GM12878 (cell line): Measurements from ENCODE around the gene TNFRSF8. TPM values are rescaled to one million over a fixed set of nuclear protein-coding genes. Genes with fewer than 3 reads are reported as not detected.
A peak's percentile ranks its signal among the peaks of the same experiment; 100 is the strongest.

Experiments
- ATAC-seq: fragments of 200-7000 bp; cut with Tn5 transposase; 3 replicates; pipeline ENCODE4 v1.9.1; 2020; ENCODE audit warnings: mild to moderate bottlenecking, moderate library complexity
- BruUV-seq: library from RNA; stranded (reverse); fragments of 400-500 nt; replicated peaks from 2 replicates; lab custom pipeline; 2021; lab: Mats Ljungman, UMichigan
- CTCF ChIA-PET: fragments of 300-600 bp; sonication (Branson Sonifier 250); formaldehyde crosslinking; extraction: SDS; loops from one replicate; lab custom pipeline; 2021; ENCODE audit warnings: inconsistent platforms; lab: Yijun Ruan, JAX
- POLR2A ChIA-PET: fragments of 350-600 bp; formaldehyde crosslinking; extraction: SDS; loops from one replicate; lab custom pipeline; 2021; ENCODE audit warnings: inconsistent platforms; lab: Charles Lee
- RAD21 ChIA-PET: fragments of 300-600 bp; sonication (Branson Sonifier 250); formaldehyde crosslinking; loops from one replicate; lab custom pipeline; 2023; ENCODE audit warnings: antibody characterized with exemption; ENCODE audit not compliant: unreplicated experiment; lab: Charles Lee
- SMC1A ChIA-PET: fragments of 300-600 bp; sonication (Branson Sonifier 250); formaldehyde crosslinking; loops from one replicate; lab custom pipeline; 2023; ENCODE audit not compliant: unreplicated experiment, uncharacterized antibody; lab: Charles Lee
- DNase-seq: peaks from one replicate; pipeline ENCODE4 v3.0.0-alpha.2; 2011; ENCODE audit warnings: low read depth, low spot score
- FAIRE-seq: peaks from 3 replicates; lab custom pipeline; 2011; peaks lifted over from hg19 to GRCh38; lab: Jason Lieb, UNC
- H2AFZ ChIP-seq: 2 replicates; pipeline ENCODE4 v1.6.0; 2011; ENCODE audit warnings: low read depth, low read length, control low read depth; ENCODE audit not compliant: control insufficient read depth
- H3K27ac ChIP-seq: 2 replicates; pipeline ENCODE4 v1.5.1; 2011; ENCODE audit warnings: control low read depth; ENCODE audit not compliant: control insufficient read depth, insufficient read depth
- H3K27me3 ChIP-seq, 2 experiments: replicated peaks in 1 of 2; 2 replicates each; pipeline versions ENCODE4 v1.6.0 to v1.6.1; 2011; ENCODE audit warnings: low read length in 1 of 2; ENCODE audit not compliant: control insufficient read depth in 2 of 2, insufficient read depth in 2 of 2
- H3K36me3 ChIP-seq, 2 experiments: 2 replicates each; pipeline ENCODE4 v1.5.1; 2011; ENCODE audit warnings: low read length in 1 of 2; ENCODE audit not compliant: control insufficient read depth in 2 of 2, insufficient read depth in 2 of 2
- H3K4me1 ChIP-seq: 2 replicates; pipeline ENCODE4 v1.6.1; 2011; ENCODE audit warnings: mild to moderate bottlenecking, low read length, moderate library complexity, mixed read lengths; ENCODE audit not compliant: control insufficient read depth, insufficient read depth
- H3K4me2 ChIP-seq: 2 replicates; pipeline ENCODE4 v1.6.0; 2011; ENCODE audit warnings: control low read depth; ENCODE audit not compliant: control insufficient read depth, insufficient read depth
- H3K4me3 ChIP-seq: fragments of 200-600 bp; sonication (generic); 2 replicates; pipeline ENCODE4 v1.5.1; 2016
- H3K79me2 ChIP-seq: 2 replicates; pipeline ENCODE4 v1.6.0; 2011; ENCODE audit warnings: low read length; ENCODE audit not compliant: control insufficient read depth, insufficient read depth
- H3K9ac ChIP-seq: 2 replicates; pipeline ENCODE4 v1.8.0; 2011; ENCODE audit warnings: low read length, control low read depth, mixed read lengths; ENCODE audit not compliant: control insufficient read depth, insufficient read depth
- H3K9me3 ChIP-seq: replicated peaks from 3 replicates; pipeline ENCODE4 v1.5.1; 2011; ENCODE audit warnings: mild to moderate bottlenecking, low read length; ENCODE audit not compliant: control insufficient read depth, insufficient read depth
- H4K20me1 ChIP-seq: 2 replicates; pipeline ENCODE4 v1.6.0; 2011; ENCODE audit not compliant: control insufficient read depth, insufficient read depth
- CHD1 ChIP-seq: IDR thresholded peaks from 2 replicates; pipeline ENCODE4 v1.6.1; 2012; ENCODE audit warnings: low read depth, low read length, improper control_type of control experiment
- CHD4 ChIP-seq: fragments of 200-600 bp; sonication (generic); IDR thresholded peaks from 2 replicates; pipeline ENCODE4 v1.6.1; 2016; ENCODE audit warnings: mild to moderate bottlenecking
- CREM ChIP-seq: IDR thresholded peaks from 2 replicates; pipeline ENCODE4 v1.6.1; 2014; ENCODE audit warnings: antibody characterized with exemption, low read depth
- CTCF ChIP-seq, 3 experiments: IDR thresholded peaks in 2 of 3; conservative IDR thresholded peaks in 1 of 3; 2 replicates each; pipeline ENCODE4 v1.5.1; 2011; ENCODE audit warnings: low read depth in 3 of 3, low read length in 3 of 3, mild to moderate bottlenecking in 3 of 3, control low read depth in 2 of 3, moderate library complexity in 2 of 3, inconsistent platforms in 1 of 3, mixed read lengths in 1 of 3; ENCODE audit not compliant: control insufficient read depth in 2 of 3, insufficient read depth in 1 of 3; ENCODE audit errors: extremely low read depth in 1 of 3
- DPF2 ChIP-seq: fragments of 450-650 bp; IDR thresholded peaks from 2 replicates; pipeline ENCODE4 v1.6.1; 2017; ENCODE audit warnings: mild to moderate bottlenecking
- EED ChIP-seq: sonication (generic); IDR thresholded peaks from 2 replicates; pipeline ENCODE4 v1.6.1; 2016; ENCODE audit warnings: antibody characterized with exemption, low read depth
- HDGF ChIP-seq: fragments of 450-650 bp; IDR thresholded peaks from 2 replicates; pipeline ENCODE4 v1.6.1; 2016; ENCODE audit warnings: antibody characterized with exemption
- IKZF2 ChIP-seq, 2 experiments: fragments of 450-650 bp; IDR thresholded peaks; 2 replicates each; pipeline ENCODE4 v1.6.1; 2017; ENCODE audit warnings: mild to moderate bottlenecking in 2 of 2, moderate library complexity in 2 of 2
- KLF5 ChIP-seq: fragments of 450-650 bp; IDR thresholded peaks from 2 replicates; pipeline ENCODE4 v1.6.1; 2014; ENCODE audit warnings: mild to moderate bottlenecking; ENCODE audit not compliant: partially characterized antibody
- NR2C2 ChIP-seq: IDR thresholded peaks from 2 replicates; pipeline ENCODE4 v1.6.1; 2011; ENCODE audit warnings: borderline replicate concordance, low read depth; ENCODE audit not compliant: control insufficient read depth, insufficient read length
- NR2F1 ChIP-seq: fragments of 450-650 bp; conservative IDR thresholded peaks from 2 replicates; pipeline ENCODE4 v1.6.1; 2017; ENCODE audit warnings: mild to moderate bottlenecking
- POU2F2 ChIP-seq: IDR thresholded peaks from 3 replicates; pipeline ENCODE4 v1.6.1; 2011; ENCODE audit warnings: low read depth, mild to moderate bottlenecking, low read length, borderline replicate concordance
- RAD21 ChIP-seq: IDR thresholded peaks from 2 replicates; pipeline ENCODE4 v1.6.1; 2011; ENCODE audit warnings: mild to moderate bottlenecking, low read depth, low read length, moderate library complexity; ENCODE audit not compliant: insufficient read depth
- RELB ChIP-seq: fragments of 450-650 bp; IDR thresholded peaks from 2 replicates; pipeline ENCODE4 v1.6.1; 2017; ENCODE audit warnings: low read depth, mild to moderate bottlenecking, moderate library complexity
- RFX5 ChIP-seq: IDR thresholded peaks from 2 replicates; pipeline ENCODE4 v1.6.1; 2011; ENCODE audit warnings: low read depth, low read length, improper control_type of control experiment
- RUNX3 ChIP-seq: IDR thresholded peaks from 2 replicates; pipeline ENCODE4 v1.6.1; 2012; ENCODE audit warnings: low read length, inconsistent platforms
- SMARCA5 ChIP-seq: fragments of 450-650 bp; IDR thresholded peaks from 2 replicates; pipeline ENCODE4 v1.6.1; 2017; ENCODE audit warnings: mild to moderate bottlenecking
- SMC3 ChIP-seq: IDR thresholded peaks from 2 replicates; pipeline ENCODE4 v1.6.1; 2011; ENCODE audit warnings: low read length, improper control_type of control experiment, borderline replicate concordance
- SUPT20H ChIP-seq: IDR thresholded peaks from 2 replicates; pipeline ENCODE4 v1.6.1; 2011; ENCODE audit warnings: low read depth, mild to moderate bottlenecking, low read length, moderate library complexity, borderline replicate concordance; ENCODE audit not compliant: control insufficient read depth
- TARDBP ChIP-seq: IDR thresholded peaks from 2 replicates; pipeline ENCODE4 v1.6.1; 2016; ENCODE audit warnings: borderline replicate concordance
- YBX1 ChIP-seq: fragments of 450-650 bp; IDR thresholded peaks from 2 replicates; pipeline ENCODE4 v1.6.1; 2016; ENCODE audit warnings: antibody characterized with exemption
- YY1 ChIP-seq: IDR thresholded peaks from 2 replicates; pipeline ENCODE4 v1.6.1; 2011; ENCODE audit warnings: low read depth, mild to moderate bottlenecking, low read length
- ZNF384 ChIP-seq: IDR thresholded peaks from 2 replicates; pipeline ENCODE4 v1.6.1; 2012; ENCODE audit warnings: low read depth, mild to moderate bottlenecking, low read length, improper control_type of control experiment, borderline replicate concordance
- WGBS: methylation state at CpG from one replicate; pipeline ENCODE4 v1.1.6; 2016; ENCODE audit warnings: low lambda C conversion rate; ENCODE audit not compliant: insufficient replicate concordance, insufficient coverage; ENCODE audit errors: missing lambda C conversion rate; 5-methylcytosine and 5-hydroxymethylcytosine counted together
- in situ Hi-C: fragments of 300-500 bp; cut with MboI; formaldehyde crosslinking; loops from 9 replicates; pipeline ENCODE4 v1.14.3; 2018; ENCODE audit warnings: mixed read lengths
- intact Hi-C: fragments of 100-400 bp; cut with micrococcal nuclease; formaldehyde crosslinking; loops from one replicate; pipeline ENCODE4 v1.14.2; 2022; ENCODE audit not compliant: unreplicated experiment
- polyA plus RNA-seq, 11 experiments: library from polyadenylated mRNA; depleted of rRNA in 4 of 11; unstranded in 6 of 11; stranded (reverse) in 5 of 11; fragments of >200 nt; fragmentation: Nextera tagmentation in 4 of 11; fragmentation: Illumina TruSeq in 1 of 11; extraction: Ambion mirVana in 4 of 11; extraction: Trizol in 1 of 11; gene quantifications; 1 replicate in 1 of 11; 2 replicates in 10 of 11; pipeline versions ENCODE4 v1.2.1 to v1.2.3, GENCODE V29; 2011 to 2016; ENCODE audit warnings: inconsistent platforms in 2 of 11, missing spikeins in 2 of 11, low read depth in 1 of 11
- total RNA-seq, 4 experiments: library from RNA; depleted of rRNA in 3 of 4; stranded (reverse); fragments of >200 nt in 3 of 4; fragmentation: Illumina TruSeq in 1 of 4; extraction: Trizol in 1 of 4; gene quantifications; 2 replicates each; pipeline versions ENCODE4 v1.2.1 to v1.2.3, GENCODE V29; 2013 to 2021

Gene TNFRSF8
- total and polyA plus RNA-seq, 10 of the 15 experiments (the other 5 are each of a cell fraction or from before 2014, with no cell fraction given) = 9.8 to 114 (median 58.8) TPM

GRCh38 chr1:12184008-12184681 is 121.0 kb downstream of the TNFRSF8 start:
- H3K9ac ChIP-seq = no peak overlapping the region
- peak; percentile 79 for TF ChIP-seq NR2F1
- 0 out of 6 replicates have a peak, but pooled peaks of 1 of the 3 experiments have one; percentile 11 for TF ChIP-seq CTCF (IDR thresholded peaks at IDR 0.05 in 2 of 3, conservative IDR thresholded peaks at IDR 0.05 in 1 of 3; ENCODE audit: control insufficient read depth in 2 of 3, extremely low read depth in 1 of 3, insufficient read depth in 1 of 3, low read depth in 3 of 3, low read length in 3 of 3)
- TF ChIP-seq SMARCA5 = peak; percentile 33; the same call in 1 of the 2 replicates
- no peak for TF ChIP-seq POU2F2
- TF ChIP-seq CHD1 = no peak
- peak; percentile 60 to 69 for TF ChIP-seq IKZF2 (IDR thresholded peaks at IDR 0.05)
- TF ChIP-seq CHD4 = no peak
- no peak for TF ChIP-seq RFX5
- TF ChIP-seq RELB = peak; percentile 74; the same call in 1 of the 2 replicates
- no peak for TF ChIP-seq NR2C2
- TF ChIP-seq CREM = no peak
- peak; percentile 53; the same call in 1 of the 2 replicates for TF ChIP-seq EED
- peak; percentile 67 for TF ChIP-seq RUNX3
- TF ChIP-seq TARDBP = no peak
- peak; percentile 84 for TF ChIP-seq ZNF384
- TF ChIP-seq SMC3 = peak; percentile 16; the same call in 1 of the 2 replicates
- no peak for TF ChIP-seq HDGF
- TF ChIP-seq RAD21 = 0 out of 2 replicates have a peak, but pooled peaks have one; percentile 29
- no peak for TF ChIP-seq YY1
- no peak for TF ChIP-seq KLF5
- TF ChIP-seq DPF2 = 0 out of 2 replicates have a peak, but pooled peaks have one; percentile 19
- no peak for TF ChIP-seq SUPT20H
- TF ChIP-seq YBX1 = no peak

More at GRCh38 chr1:12184008-12184681, 121.0 kb downstream of the TNFRSF8 start:
- Histone ChIP-seq H3K27ac (peak overlapping the region; percentile 47), H3K4me3 (no peak overlapping the region; the same call in 1 of the 2 replicates), H3K79me2 (peaks cover 40% of the 10 kb centered on the region), H3K4me2 (no peak overlapping the region), H3K9me3 (no peaks in the 10 kb centered on the region), H2AFZ (no peak overlapping the region), H3K36me3 (peaks cover 15% of the 10 kb centered on the region in 2 experiments), H3K4me1 (peaks cover 20% of the 10 kb centered on the region), H3K27me3 (no peaks in the 10 kb centered on the region), H4K20me1 (peaks cover 11% of the 10 kb centered on the region; the same call in 1 of the 2 replicates)
- 43% methylated on average over 10 of the region's 10 CpGs for WGBS
- peak; percentile 76 for ATAC-seq
- intact Hi-C loops = no loop called here
- no peak for DNase-seq
- ChIA-PET CTCF (interaction anchor here (0.7 to 3.7 kb wide), 6 partner anchors 11 to 59 kb away, joined by 3 to 28 read pairs (median 7); no protein-coding TSS in a partner anchor), POLR2A (interaction anchor here (0.7 to 2.5 kb wide), 5 partner anchors 11 to 37 kb away, joined by 3 to 14 read pairs (median 5); no protein-coding TSS in a partner anchor), RAD21 (interaction anchor here (1.6 to 3.6 kb wide), 4 partner anchors 12 to 60 kb away, joined by 7 to 21 read pairs (median 8); no protein-coding TSS in a partner anchor), SMC1A (interaction anchor here (1.1 to 2.7 kb wide), 9 partner anchors 12 to 60 kb away, joined by 3 to 26 read pairs (median 4); no protein-coding TSS in a partner anchor)
- in situ Hi-C loops = no loop called here
- FAIRE-seq = no peak
- no TSS peak for BruUV-seq
